HCT116 (cell line): ENCODE results near the gene NPM3. TPM values are rescaled to one million over a fixed set of nuclear protein-coding genes. Genes with fewer than 3 reads are reported as not detected.

Experiments used
- ATAC-seq: fragments of 200-7000 bp; cut with Tn5 transposase; 2 replicates; pipeline ENCODE4 v1.9.1; 2020; ENCODE audit warnings: mild to moderate bottlenecking, moderate library complexity
- Bru-seq: library from RNA; stranded (reverse); fragments of 400-500 nt; gene quantifications from one replicate; lab custom pipeline; 2021; lab: Mats Ljungman, UMichigan
- BruChase-seq, 2 experiments: library from RNA; stranded (reverse); fragments of 400-500 nt; gene quantifications; one replicate each; lab custom pipeline; 2021; lab: Mats Ljungman, UMichigan
- BruUV-seq: library from RNA; stranded (reverse); fragments of 400-500 nt; replicated peaks from 2 replicates; lab custom pipeline; 2021; lab: Mats Ljungman, UMichigan
- CTCF ChIA-PET: fragments of 300-600 bp; sonication (Branson Sonifier 250); formaldehyde crosslinking; loops from one replicate; lab custom pipeline; 2021; ENCODE audit warnings: antibody characterized with exemption; lab: Charles Lee
- POLR2A ChIA-PET: fragments of 300-600, 350-600 bp; sonication (Branson Sonifier 250); formaldehyde crosslinking; loops from one replicate; lab custom pipeline; 2021; ENCODE audit warnings: antibody characterized with exemption; lab: Charles Lee
- RAD21 ChIA-PET, 2 experiments: fragments of 300-600 bp; sonication (Branson Sonifier 250); formaldehyde crosslinking; loops; one replicate each; lab custom pipeline; 2023; ENCODE audit warnings: low total read pairs in 2 of 2; ENCODE audit not compliant: uncharacterized antibody in 2 of 2, unreplicated experiment in 2 of 2, low non-redundant PET in 1 of 2; lab: Charles Lee
- DNase-seq: peaks from one replicate; pipeline ENCODE4 v3.0.0-alpha.2; 2010; ENCODE audit warnings: low read depth, low spot score
- H2AFZ ChIP-seq: fragments of 200-600 bp; shearing (Covaris generic), sonication (generic); 2 replicates; pipeline ENCODE4 v1.6.1; 2017; ENCODE audit warnings: low read depth, mixed run types, mixed read lengths, antibody characterized with exemption, low read length; ENCODE audit not compliant: poor library complexity, severe bottlenecking
- H3K27ac ChIP-seq: 2 replicates; pipeline ENCODE4 v1.5.1; 2012; ENCODE audit warnings: low read depth, low read length
- H3K27me3 ChIP-seq: fragments of 200-600 bp; sonication (generic); 2 replicates; pipeline ENCODE4 v1.6.1; 2016; ENCODE audit warnings: mixed run types, low read length, mixed read lengths; ENCODE audit not compliant: insufficient read depth
- H3K36me3 ChIP-seq, 2 experiments: fragments of 200-500 bp in 1 of 2; fragments of 200-600 bp in 1 of 2; sonication (Bioruptor generic) in 1 of 2; sonication (generic) in 1 of 2; 2 replicates each; pipeline versions ENCODE4 v1.5.1 to v1.6.1; 2014 to 2016; ENCODE audit warnings: low read length in 2 of 2, inconsistent platforms in 1 of 2, mixed read lengths in 1 of 2, mixed run types in 1 of 2; ENCODE audit not compliant: insufficient read depth in 2 of 2, control insufficient read depth in 1 of 2
- H3K4me1 ChIP-seq, 2 experiments: fragments of 200-600 bp in 1 of 2; sonication (generic) in 1 of 2; 2 replicates each; pipeline versions ENCODE4 v1.5.1 to v1.6.1; 2012 to 2017; ENCODE audit warnings: low read length in 2 of 2, inconsistent platforms in 1 of 2, mild to moderate bottlenecking in 1 of 2, mixed read lengths in 1 of 2, mixed run types in 1 of 2, moderate library complexity in 1 of 2; ENCODE audit not compliant: insufficient read depth in 2 of 2, control insufficient read depth in 1 of 2
- H3K4me2 ChIP-seq: fragments of 200-600 bp; sonication (generic); 2 replicates; pipeline ENCODE4 v1.6.1; 2017; ENCODE audit warnings: mixed run types, low read length, mixed read lengths
- H3K4me3 ChIP-seq, 2 experiments: fragments of 200-600 bp in 1 of 2; sonication (generic) in 1 of 2; replicated peaks in 1 of 2; 2 replicates each; pipeline ENCODE4 v1.5.1; 2011 to 2016; ENCODE audit warnings: low read length in 2 of 2, control low read depth in 1 of 2, low read depth in 1 of 2, mild to moderate bottlenecking in 1 of 2, mixed read lengths in 1 of 2, mixed run types in 1 of 2
- H3K79me2 ChIP-seq: fragments of 200-600 bp; sonication (generic); 2 replicates; pipeline ENCODE4 v1.6.1; 2017; ENCODE audit warnings: mild to moderate bottlenecking, mixed run types, low read length, moderate library complexity, mixed read lengths; ENCODE audit not compliant: insufficient read depth
- H3K9ac ChIP-seq: fragments of 200-600 bp; sonication (generic); 2 replicates; pipeline ENCODE4 v1.6.1; 2016; ENCODE audit warnings: low read length, mixed read lengths
- H3K9me2 ChIP-seq: fragments of 200-600 bp; sonication (generic), shearing (Covaris generic); 2 replicates; pipeline ENCODE4 v1.6.1; 2017; ENCODE audit warnings: mixed run types, mild to moderate bottlenecking, moderate library complexity; ENCODE audit not compliant: insufficient read depth
- H3K9me3 ChIP-seq, 2 experiments: fragments of 200-500 bp in 1 of 2; fragments of 200-600 bp in 1 of 2; sonication (Bioruptor generic) in 1 of 2; sonication (generic) in 1 of 2; 2 replicates each; pipeline ENCODE4 v1.6.1; 2014 to 2017; ENCODE audit warnings: low read length in 2 of 2, mixed read lengths in 2 of 2, inconsistent platforms in 1 of 2, low read depth in 1 of 2, mild to moderate bottlenecking in 1 of 2, mixed run types in 1 of 2, moderate library complexity in 1 of 2; ENCODE audit not compliant: control insufficient read depth in 1 of 2, insufficient read depth in 1 of 2
- H4K20me1 ChIP-seq: fragments of 200-600 bp; sonication (generic), shearing (Covaris generic); 2 replicates; pipeline ENCODE4 v1.6.1; 2017; ENCODE audit warnings: mixed run types, mild to moderate bottlenecking, moderate library complexity; ENCODE audit not compliant: insufficient read depth
- CBX3 ChIP-seq: IDR thresholded peaks from 2 replicates; pipeline ENCODE4 v1.6.1; 2012; ENCODE audit warnings: low read depth
- ELF1 ChIP-seq: IDR thresholded peaks from 2 replicates; pipeline ENCODE4 v1.6.1; 2012; ENCODE audit warnings: low read depth, borderline replicate concordance
- POLR2A ChIP-seq: IDR thresholded peaks from 2 replicates; pipeline ENCODE4 v1.7.0; 2011; ENCODE audit warnings: borderline replicate concordance; ENCODE audit not compliant: insufficient read depth, insufficient read length; ENCODE audit errors: extremely low read depth
- POLR2AphosphoS5 ChIP-seq: IDR thresholded peaks from 2 replicates; pipeline ENCODE4 v1.6.1; 2011; ENCODE audit warnings: mild to moderate bottlenecking, low read depth, low read length, moderate library complexity
- SIN3A ChIP-seq: IDR thresholded peaks from 2 replicates; pipeline ENCODE4 v1.6.1; 2012; ENCODE audit warnings: low read depth
- SRF ChIP-seq: IDR thresholded peaks from 2 replicates; pipeline ENCODE4 v1.6.1; 2012; ENCODE audit warnings: low read depth
- YY1 ChIP-seq: IDR thresholded peaks from 2 replicates; pipeline ENCODE4 v1.6.1; 2011; ENCODE audit warnings: low read length, low read depth, moderate library complexity, mild to moderate bottlenecking; ENCODE audit not compliant: insufficient replicate concordance; ENCODE audit errors: extremely low read depth
- ZFX ChIP-seq: fragments of 450-650 bp; IDR thresholded peaks from 2 replicates; pipeline ENCODE4 v1.6.1; 2017
- intact Hi-C: fragments of 100-400 bp; cut with micrococcal nuclease; formaldehyde crosslinking; loops from 2 replicates; pipeline ENCODE4 v1.10.0; 2022
- long read RNA-seq: library from polyadenylated mRNA; unstranded; transcript quantifications from one replicate; pipeline ENCODE4 v2.0.0, GENCODE V29; 2021; ENCODE audit not compliant: unreplicated experiment
- polyA plus RNA-seq: library from polyadenylated mRNA; unstranded; fragments of >200 nt; gene quantifications from 2 replicates; pipeline ENCODE4 v1.2.1, GENCODE V29; 2012; ENCODE audit warnings: missing spikeins
- total RNA-seq: library from RNA; stranded (reverse); gene quantifications from one replicate; pipeline ENCODE4 v1.2.1, GENCODE V29; 2021; ENCODE audit not compliant: unreplicated experiment
- TF ChIP-seq, protein P1 (sequence below): IDR thresholded peaks from 2 replicates; pipeline ENCODE4 v1.6.1; 2012

NPM3 gene, protein sequence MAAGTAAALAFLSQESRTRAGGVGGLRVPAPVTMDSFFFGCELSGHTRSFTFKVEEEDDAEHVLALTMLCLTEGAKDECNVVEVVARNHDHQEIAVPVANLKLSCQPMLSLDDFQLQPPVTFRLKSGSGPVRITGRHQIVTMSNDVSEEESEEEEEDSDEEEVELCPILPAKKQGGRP
- total RNA-seq = 267 TPM
- polyA plus RNA-seq = 244 and 258 TPM in 2 replicates
- Bru-seq, nascent RNA = percentile 91 among the genes with signal in this experiment
- percentile 95 among the genes with signal in this experiment for BruChase-seq, experiment 1, labeled RNA remaining after a 6-hour chase
- percentile 92 among the genes with signal in this experiment for BruChase-seq, experiment 2, labeled RNA remaining after a 2-hour chase
- long read RNA-seq, transcript NPM3-201 (6 exons, 877 nt) = major isoform, 13 of 39 reads
- long read RNA-seq, partial matches to known transcripts = 1 of 39 reads
- long read RNA-seq, other reads (novel, unspliced or antisense) = 24 of 39 reads

DNA sequence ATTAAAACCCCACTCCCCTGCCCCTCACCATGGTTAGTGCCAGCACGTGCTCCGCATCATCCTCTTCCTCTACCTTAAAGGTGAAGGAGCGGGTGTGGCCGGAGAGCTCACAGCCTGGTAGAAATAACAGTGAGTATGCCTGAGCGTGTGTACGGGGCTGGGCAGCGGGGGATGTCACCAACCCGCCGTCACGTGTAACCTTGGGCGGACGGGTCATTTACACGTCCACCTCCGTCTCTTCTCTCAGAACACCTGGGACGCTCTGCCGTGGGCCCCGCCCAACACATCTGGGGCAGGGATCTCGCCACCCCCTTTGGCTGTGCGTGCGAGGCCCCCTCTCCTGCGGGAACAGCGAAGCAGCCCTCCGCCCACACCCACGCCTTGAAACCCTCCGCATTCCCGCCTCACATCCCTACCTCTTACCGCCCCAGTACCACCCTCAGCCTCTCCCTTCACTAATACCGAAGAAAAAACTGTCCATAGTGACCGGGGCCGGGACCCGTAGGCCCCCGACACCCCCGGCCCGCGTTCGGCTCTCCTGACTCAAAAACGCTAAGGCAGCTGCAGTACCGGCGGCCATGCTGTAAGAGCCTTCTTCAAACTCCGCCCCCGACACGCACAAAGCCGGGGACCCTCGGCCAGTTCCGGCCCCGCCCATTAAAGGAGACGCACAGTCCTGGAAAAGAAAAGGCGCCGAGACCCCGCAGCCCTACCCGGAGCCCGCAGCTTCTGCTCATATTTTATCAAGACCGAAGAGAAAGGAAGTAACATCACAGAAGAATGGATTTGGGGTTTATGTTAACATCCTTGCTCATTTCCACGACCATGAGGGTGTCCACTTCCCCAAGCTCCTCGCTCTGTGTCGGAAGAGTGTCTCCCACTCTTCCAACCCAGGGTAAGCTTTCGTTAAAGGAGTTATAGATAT is at the start of gene NPM3:
Gene NPM3 (minus strand): TSS at position 636 of the 925 bp plus-strand sequence. CDS start 56 bp downstream, at position 580.
- ChIA-PET RAD21 (interaction anchor here (0.5 to 2.3 kb wide), 8 partner anchors 36 to 569 kb away, joined by 3 to 15 read pairs (median 4); no protein-coding TSS in a partner anchor), CTCF (interaction anchor here (0.7 to 5.8 kb wide), 15 partner anchors 11 to 621 kb away, joined by 3 to 220 read pairs (median 4); no protein-coding TSS in a partner anchor), POLR2A (interaction anchor here (0.6 to 2.1 kb wide), 5 partner anchors 10 to 190 kb away, joined by 3 to 7 read pairs (median 5); partner anchors contain the start of gene OGA)
- peaks cover 19 to 45% of the 10 kb centered on the region in 2 experiments for H3K4me1 ChIP-seq
- no peaks in the 10 kb centered on the region for H3K27me3 ChIP-seq
- peak within 1 kb of the TSS; percentile 91 for H3K9ac ChIP-seq
- intact Hi-C loops = loop anchor here (5.0 kb wide), 2 partner anchors 34 to 196 kb away; partner anchors contain the start of genes DPCD, OGA and POLL
- peak; percentile 96 for TF ChIP-seq YY1
- TF ChIP-seq ZFX = no peak; the same call in 1 of the 2 replicates
- TF ChIP-seq POLR2AphosphoS5 = peak; percentile 86
- peak; percentile 65 for TF ChIP-seq POLR2A
- TF ChIP-seq, protein P1, sequence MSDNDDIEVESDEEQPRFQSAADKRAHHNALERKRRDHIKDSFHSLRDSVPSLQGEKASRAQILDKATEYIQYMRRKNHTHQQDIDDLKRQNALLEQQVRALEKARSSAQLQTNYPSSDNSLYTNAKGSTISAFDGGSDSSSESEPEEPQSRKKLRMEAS = no peak
- no peak for TF ChIP-seq ELF1
- TF ChIP-seq CBX3 = no peak
- TF ChIP-seq SIN3A = no peak
- TF ChIP-seq SRF = no peak
- peaks cover 47% of the 10 kb centered on the region for H3K79me2 ChIP-seq
- no peaks in the 10 kb centered on the region for H3K9me3 ChIP-seq
- H3K36me3 ChIP-seq = peaks cover 22 to 39% of the 10 kb centered on the region in 2 experiments; a peak in 3 of 4 replicates
- DNase-seq = peak; percentile 59
- H2AFZ ChIP-seq = peak within 1 kb of the TSS; percentile 0
- peak within 1 kb of the TSS; percentile 74 to 90 for H3K4me3 ChIP-seq
- ATAC-seq = peak; percentile 74
- peak within 1 kb of the TSS; percentile 94 for H3K4me2 ChIP-seq
- H4K20me1 ChIP-seq = peaks cover 3% of the 10 kb centered on the region; the same call in 1 of the 2 replicates
- H3K27ac ChIP-seq = peak within 1 kb of the TSS; percentile 66
- TSS peak; percentile 75 for BruUV-seq
- H3K9me2 ChIP-seq = no peaks in the 10 kb centered on the region
